K562 (cell line): ENCODE data around the gene TMEM126A. TPM values are rescaled to one million over a fixed set of nuclear protein-coding genes. Genes with fewer than 3 reads are reported as not detected.
A peak's percentile ranks its signal among the peaks of the same experiment; 100 is the strongest.

Experiments used
- ATF1 ChIP-seq, 2 experiments: fragments of 450-650 bp in 1 of 2; IDR thresholded peaks; 2 replicates each; pipeline ENCODE4 v1.6.1; 2016; ENCODE audit warnings: missing compliant biosample characterization in 1 of 2, missing genetic modification characterization in 1 of 2
- CBFA2T3 ChIP-seq: fragments of 450-650 bp; IDR thresholded peaks from 2 replicates; pipeline ENCODE4 v1.6.1; 2017
- CGGBP1 ChIP-seq: fragments of 250-450 bp; sonication (Bioruptor Pico); IDR thresholded peaks from 2 replicates; pipeline ENCODE4 v1.9.0; 2021; ENCODE audit warnings: mild to moderate bottlenecking
- ELK3 ChIP-seq: fragments of 450-650 bp; formaldehyde crosslinking; IDR thresholded peaks from 2 replicates; pipeline ENCODE4 v1.4.0; 2020; ENCODE audit warnings: mild to moderate bottlenecking
- ESRRA ChIP-seq: fragments of 450-650 bp; IDR thresholded peaks from 2 replicates; pipeline ENCODE4 v1.6.1; 2014; ENCODE audit warnings: low read depth, mild to moderate bottlenecking, moderate library complexity, borderline replicate concordance
- HMBOX1 ChIP-seq: sonication (generic); IDR thresholded peaks from 2 replicates; pipeline ENCODE4 v1.6.1; 2016
- ID3 ChIP-seq, 2 experiments: fragments of 250-450 bp in 1 of 2; fragments of 450-650 bp in 1 of 2; sonication (Bioruptor Pico) in 1 of 2; IDR thresholded peaks; 2 replicates each; pipeline versions ENCODE4 v1.6.1 to v1.8.0; 2016 to 2021; ENCODE audit warnings: mild to moderate bottlenecking in 2 of 2, moderate library complexity in 2 of 2, missing compliant biosample characterization in 1 of 2, missing genetic modification characterization in 1 of 2
- IRF9 ChIP-seq: fragments of 450-650 bp; IDR thresholded peaks from 2 replicates; pipeline ENCODE4 v1.6.1; 2016; ENCODE audit warnings: missing biosample characterization, missing genetic modification characterization
- JUND ChIP-seq, 2 experiments: IDR thresholded peaks; 2 replicates in 1 of 2; 3 replicates in 1 of 2; pipeline ENCODE4 v1.6.1; 2011; ENCODE audit warnings: borderline replicate concordance in 2 of 2, low read depth in 2 of 2, low read length in 2 of 2, improper control_type of control experiment in 1 of 2, missing biosample characterization in 1 of 2, missing genetic modification characterization in 1 of 2, missing genetic modification reagents in 1 of 2
- KDM5B ChIP-seq: fragments of 200-600 bp; sonication (generic); IDR thresholded peaks from 2 replicates; pipeline ENCODE4 v1.6.1; 2012; ENCODE audit warnings: low read depth, mild to moderate bottlenecking, moderate library complexity, low read length, control low read depth, inconsistent platforms; ENCODE audit not compliant: insufficient replicate concordance
- MYBL2 ChIP-seq, 2 experiments: fragments of 450-650 bp in 1 of 2; sonication (generic) in 1 of 2; formaldehyde crosslinking in 1 of 2; IDR thresholded peaks; 2 replicates each; pipeline versions ENCODE4 v1.6.1 to v1.8.1; 2017 to 2022; ENCODE audit warnings: borderline replicate concordance in 1 of 2, inconsistent platforms in 1 of 2, low read depth in 1 of 2, mild to moderate bottlenecking in 1 of 2, missing genetic modification reagents in 1 of 2, moderate library complexity in 1 of 2
- NUFIP1 ChIP-seq: fragments of 450-650 bp; IDR thresholded peaks from 2 replicates; pipeline ENCODE4 v1.6.1; 2018; ENCODE audit not compliant: partially characterized antibody
- OTX1 ChIP-seq: fragments of 450-650 bp; formaldehyde crosslinking; IDR thresholded peaks from 2 replicates; pipeline ENCODE4 v1.4.0; 2022; ENCODE audit warnings: mild to moderate bottlenecking
- PHF8 ChIP-seq: fragments of 200-600 bp; sonication (generic); IDR thresholded peaks from 2 replicates; pipeline ENCODE4 v1.6.1; 2012; ENCODE audit warnings: mixed run types, mild to moderate bottlenecking, inconsistent platforms, low read length, moderate library complexity, borderline replicate concordance
- POLR2AphosphoS2 ChIP-seq: IDR thresholded peaks from 2 replicates; pipeline ENCODE4 v1.6.1; 2012; ENCODE audit warnings: low read length, improper control_type of control experiment
- POLR2H ChIP-seq: IDR thresholded peaks from 2 replicates; pipeline ENCODE4 v1.6.1; 2016; ENCODE audit warnings: missing genetic modification characterization, low read depth, mild to moderate bottlenecking, control low read depth, missing compliant biosample characterization, moderate library complexity
- SOX6 ChIP-seq: fragments of 450-650 bp; IDR thresholded peaks from 2 replicates; pipeline ENCODE4 v1.6.1; 2014; ENCODE audit warnings: mild to moderate bottlenecking
- SP1 ChIP-seq: sonication (generic); formaldehyde crosslinking; IDR thresholded peaks from 2 replicates; pipeline ENCODE4 v1.8.1; 2022; ENCODE audit warnings: mild to moderate bottlenecking, missing genetic modification reagents
- ZBTB12 ChIP-seq: fragments of 250-450 bp; sonication (Bioruptor Pico); IDR thresholded peaks from 2 replicates; pipeline ENCODE4 v1.4.0; 2020
- polyA plus RNA-seq, 8 experiments: library from polyadenylated mRNA; depleted of rRNA in 4 of 8; stranded (reverse) in 5 of 8; unstranded in 3 of 8; fragments of >200 nt; fragmentation: Nextera tagmentation in 2 of 8; fragmentation: Illumina TruSeq in 1 of 8; extraction: Ambion mirVana in 2 of 8; extraction: Trizol in 1 of 8; gene quantifications; 2 replicates each; pipeline versions ENCODE4 v1.2.1 to v1.2.3, GENCODE V29; 2011 to 2014; ENCODE audit warnings: inconsistent platforms in 1 of 8, missing spikeins in 1 of 8
- total RNA-seq, 7 experiments: library from RNA; depleted of rRNA in 6 of 7; stranded (reverse); fragments of >200 nt in 6 of 7; fragmentation: Illumina TruSeq in 2 of 7; extraction: Trizol in 2 of 7; gene quantifications; 2 replicates each; pipeline versions ENCODE4 v1.2.1 to v1.2.3, GENCODE V29; 2011 to 2021; ENCODE audit warnings: low replicate concordance in 1 of 7

Gene TMEM126A
- total and polyA plus RNA-seq, 9 of the 15 experiments (the other 6 are each of a cell fraction or from before 2014, with no cell fraction given), result 19.3 to 154 (median 56.3) TPM

- TF ChIP-seq ZBTB12 (CRISPR knock-in tag) (peak; percentile 80), OTX1 (CRISPR knock-in tag) (0 out of 2 replicates have a peak, but pooled peaks have one; percentile 82), SP1 (peak; percentile 86), CBFA2T3 (peak; percentile 7; the same call in 1 of the 2 replicates), POLR2H (tag) (peak; percentile 85), IRF9 (tag) (no peak), NUFIP1 (no peak), ESRRA (peak; percentile 85), ATF1 (CRISPR knock-in tag; IDR thresholded peaks at IDR 0.05) (no peak), ATF1 (tag; IDR thresholded peaks at IDR 0.05) (peak; percentile 96), MYBL2 (IDR thresholded peaks at IDR 0.05; ENCODE audit: low read depth) (no peak), MYBL2 (CRISPR knock-in tag; IDR thresholded peaks at IDR 0.05; ENCODE audit: borderline replicate concordance) (no peak), SOX6 (0 out of 2 replicates have a peak, but pooled peaks have one; percentile 25), ID3 (CRISPR knock-in tag; IDR thresholded peaks at IDR 0.05) (no peak), ID3 (tag; IDR thresholded peaks at IDR 0.05) (peak; percentile 39; the same call in 1 of the 2 replicates), PHF8 (peak; percentile 90), KDM5B (peak; percentile 94), CGGBP1 (CRISPR knock-in tag) (no peak), POLR2AphosphoS2 (peak; percentile 59; the same call in 1 of the 2 replicates), HMBOX1 (no peak), ELK3 (CRISPR knock-in tag) (no peak), JUND (IDR thresholded peaks at IDR 0.05; ENCODE audit: borderline replicate concordance, low read depth, low read length) (peak; percentile 33; the same call in 1 of the 2 replicates), JUND (tag; IDR thresholded peaks at IDR 0.05; ENCODE audit: borderline replicate concordance, low read depth, low read length) (no peak; the same call in 2 of the 3 replicates)
Measured at GRCh38 chr11:85647604-85648299, at the start of gene TMEM126A (continued).
